ENCODE data around the gene ANKH. TPM values are rescaled to one million over a fixed set of nuclear protein-coding genes. Genes with fewer than 3 reads are reported as not detected.

ANKH gene
- total and polyA plus RNA-seq, 4 donors = 9.3 to 57.1 (median 37.4) TPM

DNA sequence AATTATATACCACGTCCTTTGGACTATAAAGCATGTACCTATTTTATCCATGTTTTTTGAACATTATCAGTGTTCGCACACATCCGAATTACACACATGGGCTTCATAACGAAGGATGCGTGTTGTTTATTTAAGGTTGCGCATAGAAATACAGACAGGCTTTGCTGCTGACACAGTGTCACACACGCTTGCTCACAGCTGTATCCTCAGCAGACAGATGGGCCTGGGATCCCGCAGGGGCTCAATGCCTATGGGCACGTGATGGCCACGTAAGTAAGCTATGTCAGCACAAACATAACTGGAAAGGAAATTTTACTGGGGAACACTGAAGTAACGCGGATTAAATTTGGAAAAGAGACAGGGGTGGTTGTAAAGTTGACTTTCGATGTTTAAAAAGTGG is 130.4 kb downstream of the ANKH start:
- Histone ChIP-seq H3K27me3 (ENCODE audit: control insufficient read depth in 4 of 4, insufficient read depth in 4 of 4, low read length in 3 of 4) (no peaks in the 10 kb centered on the region), H3K4me1 (ENCODE audit: control insufficient read depth in 4 of 4, insufficient read depth in 4 of 4, low read length in 3 of 4) (peaks cover 2 to 8% (median 3%) of the 10 kb centered on the region in 4 donors), H3K4me3 (ENCODE audit: low read depth in 1 of 3, low read length in 3 of 3) (no peak overlapping the region), H3K9me3 (ENCODE audit: control insufficient read depth in 4 of 4, low read length in 3 of 4) (no peaks in the 10 kb centered on the region), H3K9ac (ENCODE audit: low read depth in 1 of 2, low read length in 2 of 2) (no peak overlapping the region), H3K27ac (ENCODE audit: low read depth in 1 of 2, low read length in 2 of 2) (no peak overlapping the region), H3K36me3 (ENCODE audit: control insufficient read depth in 4 of 4, insufficient read depth in 3 of 4, low read depth in 1 of 4, low read length in 3 of 4) (peaks cover 10 to 29% (median 23%) of the 10 kb centered on the region in 4 donors)
- 99% methylated on average over 13 of the region's 13 CpGs for WGBS
- TF ChIP-seq RAD21 (IDR thresholded peaks at IDR 0.05) (no peak), FOXA1 (IDR thresholded peaks at IDR 0.05) (no peak), FOXA2 (IDR thresholded peaks at IDR 0.05) (no peak), NR2F2 (IDR thresholded peaks at IDR 0.05) (no peak)
- TF ChIP-seq, protein P1, sequence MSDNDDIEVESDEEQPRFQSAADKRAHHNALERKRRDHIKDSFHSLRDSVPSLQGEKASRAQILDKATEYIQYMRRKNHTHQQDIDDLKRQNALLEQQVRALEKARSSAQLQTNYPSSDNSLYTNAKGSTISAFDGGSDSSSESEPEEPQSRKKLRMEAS (IDR thresholded peaks at IDR 0.05) = no peak
- TF ChIP-seq, protein P2, sequence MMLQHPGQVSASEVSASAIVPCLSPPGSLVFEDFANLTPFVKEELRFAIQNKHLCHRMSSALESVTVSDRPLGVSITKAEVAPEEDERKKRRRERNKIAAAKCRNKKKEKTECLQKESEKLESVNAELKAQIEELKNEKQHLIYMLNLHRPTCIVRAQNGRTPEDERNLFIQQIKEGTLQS (IDR thresholded peaks at IDR 0.05) = no peak
- TF ChIP-seq, protein P3, sequence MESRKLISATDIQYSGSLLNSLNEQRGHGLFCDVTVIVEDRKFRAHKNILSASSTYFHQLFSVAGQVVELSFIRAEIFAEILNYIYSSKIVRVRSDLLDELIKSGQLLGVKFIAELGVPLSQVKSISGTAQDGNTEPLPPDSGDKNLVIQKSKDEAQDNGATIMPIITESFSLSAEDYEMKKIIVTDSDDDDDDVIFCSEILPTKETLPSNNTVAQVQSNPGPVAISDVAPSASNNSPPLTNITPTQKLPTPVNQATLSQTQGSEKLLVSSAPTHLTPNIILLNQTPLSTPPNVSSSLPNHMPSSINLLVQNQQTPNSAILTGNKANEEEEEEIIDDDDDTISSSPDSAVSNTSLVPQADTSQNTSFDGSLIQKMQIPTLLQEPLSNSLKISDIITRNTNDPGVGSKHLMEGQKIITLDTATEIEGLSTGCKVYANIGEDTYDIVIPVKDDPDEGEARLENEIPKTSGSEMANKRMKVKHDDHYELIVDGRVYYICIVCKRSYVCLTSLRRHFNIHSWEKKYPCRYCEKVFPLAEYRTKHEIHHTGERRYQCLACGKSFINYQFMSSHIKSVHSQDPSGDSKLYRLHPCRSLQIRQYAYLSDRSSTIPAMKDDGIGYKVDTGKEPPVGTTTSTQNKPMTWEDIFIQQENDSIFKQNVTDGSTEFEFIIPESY (IDR thresholded peaks at IDR 0.05) = no peak
- no peak for DNase-seq (ENCODE audit: low spot score)

DNA sequence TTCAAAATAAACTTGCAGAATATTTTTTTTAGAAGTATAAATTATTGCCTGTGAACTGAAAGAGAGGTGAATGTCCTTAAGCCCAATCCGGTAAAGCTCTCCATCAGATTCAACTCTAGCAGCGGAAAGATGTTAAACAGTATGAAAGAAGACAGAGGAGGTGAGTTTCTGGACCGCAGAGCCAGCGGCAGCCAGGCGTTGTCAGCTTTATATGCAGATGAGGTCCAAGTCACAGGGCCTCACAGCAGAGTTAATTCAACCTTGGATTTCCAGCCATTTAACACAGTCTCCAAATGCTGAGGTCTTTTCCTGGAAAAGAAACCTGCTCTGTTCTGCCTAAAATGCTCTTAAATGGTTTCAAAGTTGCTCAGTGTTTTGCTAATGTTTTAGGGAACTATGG is 131.6 kb downstream of the ANKH start:
- Histone ChIP-seq H3K4me1 (ENCODE audit: control insufficient read depth in 4 of 4, insufficient read depth in 4 of 4, low read length in 3 of 4) (peaks cover 4 to 13% (median 9%) of the 10 kb centered on the region in 4 donors), H3K4me3 (ENCODE audit: low read depth in 1 of 3, low read length in 3 of 3) (no peak overlapping the region), H3K27ac (ENCODE audit: low read depth in 1 of 2, low read length in 2 of 2) (no peak overlapping the region), H3K36me3 (ENCODE audit: control insufficient read depth in 4 of 4, insufficient read depth in 3 of 4, low read depth in 1 of 4, low read length in 3 of 4) (peaks cover 10 to 24% (median 23%) of the 10 kb centered on the region in 4 donors), H3K9ac (ENCODE audit: low read depth in 1 of 2, low read length in 2 of 2) (no peak overlapping the region), H3K27me3 (ENCODE audit: control insufficient read depth in 4 of 4, insufficient read depth in 4 of 4, low read length in 3 of 4) (no peaks in the 10 kb centered on the region), H3K9me3 (ENCODE audit: control insufficient read depth in 4 of 4, low read length in 3 of 4) (no peaks in the 10 kb centered on the region)
- 96% methylated on average over 5 of the region's 5 CpGs for WGBS
- TF ChIP-seq, protein P3 (IDR thresholded peaks at IDR 0.05) = no peak
- TF ChIP-seq, protein P4, sequence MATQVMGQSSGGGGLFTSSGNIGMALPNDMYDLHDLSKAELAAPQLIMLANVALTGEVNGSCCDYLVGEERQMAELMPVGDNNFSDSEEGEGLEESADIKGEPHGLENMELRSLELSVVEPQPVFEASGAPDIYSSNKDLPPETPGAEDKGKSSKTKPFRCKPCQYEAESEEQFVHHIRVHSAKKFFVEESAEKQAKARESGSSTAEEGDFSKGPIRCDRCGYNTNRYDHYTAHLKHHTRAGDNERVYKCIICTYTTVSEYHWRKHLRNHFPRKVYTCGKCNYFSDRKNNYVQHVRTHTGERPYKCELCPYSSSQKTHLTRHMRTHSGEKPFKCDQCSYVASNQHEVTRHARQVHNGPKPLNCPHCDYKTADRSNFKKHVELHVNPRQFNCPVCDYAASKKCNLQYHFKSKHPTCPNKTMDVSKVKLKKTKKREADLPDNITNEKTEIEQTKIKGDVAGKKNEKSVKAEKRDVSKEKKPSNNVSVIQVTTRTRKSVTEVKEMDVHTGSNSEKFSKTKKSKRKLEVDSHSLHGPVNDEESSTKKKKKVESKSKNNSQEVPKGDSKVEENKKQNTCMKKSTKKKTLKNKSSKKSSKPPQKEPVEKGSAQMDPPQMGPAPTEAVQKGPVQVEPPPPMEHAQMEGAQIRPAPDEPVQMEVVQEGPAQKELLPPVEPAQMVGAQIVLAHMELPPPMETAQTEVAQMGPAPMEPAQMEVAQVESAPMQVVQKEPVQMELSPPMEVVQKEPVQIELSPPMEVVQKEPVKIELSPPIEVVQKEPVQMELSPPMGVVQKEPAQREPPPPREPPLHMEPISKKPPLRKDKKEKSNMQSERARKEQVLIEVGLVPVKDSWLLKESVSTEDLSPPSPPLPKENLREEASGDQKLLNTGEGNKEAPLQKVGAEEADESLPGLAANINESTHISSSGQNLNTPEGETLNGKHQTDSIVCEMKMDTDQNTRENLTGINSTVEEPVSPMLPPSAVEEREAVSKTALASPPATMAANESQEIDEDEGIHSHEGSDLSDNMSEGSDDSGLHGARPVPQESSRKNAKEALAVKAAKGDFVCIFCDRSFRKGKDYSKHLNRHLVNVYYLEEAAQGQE (IDR thresholded peaks at IDR 0.05) = no peak
- TF ChIP-seq, protein P2 (IDR thresholded peaks at IDR 0.05) = no peak
- TF ChIP-seq EGR1 (IDR thresholded peaks at IDR 0.05; ENCODE audit: low read depth in 2 of 2) (no peak), RAD21 (IDR thresholded peaks at IDR 0.05) (no peak), HNF4G (IDR thresholded peaks at IDR 0.05) (no peak), JUND (IDR thresholded peaks at IDR 0.05) (no peak), FOXA1 (IDR thresholded peaks at IDR 0.05) (no peak), GABPA (IDR thresholded peaks at IDR 0.05 in 1 of 2, conservative IDR thresholded peaks at IDR 0.05 in 1 of 2) (no peak), RXRA (IDR thresholded peaks at IDR 0.05) (no peak), TAF1 (conservative IDR thresholded peaks at IDR 0.05) (no peak)
- TF ChIP-seq, protein P1 (IDR thresholded peaks at IDR 0.05) = no peak
- DNase-seq (ENCODE audit: low spot score) = no peak
